Measurements from ENCODE around the gene GLP1R. TPM values are rescaled to one million over a fixed set of nuclear protein-coding genes. Genes with fewer than 3 reads are reported as not detected.

Gene GLP1R
- polyA plus RNA-seq, 1 donor (not counting 4 experiments of a cell fraction or from before 2014, with no cell fraction given) = not detected

GRCh38 chr6:39044181-39044580 is 4.4 kb upstream of the GLP1R start:
- dilution Hi-C loops (cut with MboI; ENCODE audit: extremely low pct_ligation_motif_present, low sequenced_read_pairs) = no loop called here
- Histone ChIP-seq H2AFZ (ENCODE audit: control insufficient read depth, low read length) (no peak overlapping the region), H3K4me2 (ENCODE audit: control insufficient read depth, extremely low read depth, insufficient read depth, low read depth, low read length) (no peak overlapping the region), H4K20me1 (ENCODE audit: control insufficient read depth, extremely low read depth, insufficient read depth, low read length) (no peaks in the 10 kb centered on the region), H3K27me3 (ENCODE audit: control insufficient read depth, extremely low read depth, insufficient read depth, low read length) (peaks cover 33% of the 10 kb centered on the region), H3K9me3 (ENCODE audit: control insufficient read depth, low read depth, low read length) (no peaks in the 10 kb centered on the region), H3K79me2 (ENCODE audit: control insufficient read depth, insufficient read depth, low read length) (no peaks in the 10 kb centered on the region), H3K9ac (ENCODE audit: control insufficient read depth, extremely low read depth, insufficient read depth, low read length) (no peak overlapping the region), H3K4me1 (ENCODE audit: control insufficient read depth, extremely low read depth, insufficient read depth, low read length) (no peaks in the 10 kb centered on the region), H3K9me1 (ENCODE audit: control insufficient read depth, extremely low read depth, insufficient read depth, low read length) (no peaks in the 10 kb centered on the region), H3K4me3 (ENCODE audit: control insufficient read depth in 2 of 3, extremely low read depth in 1 of 3, insufficient read depth in 2 of 3, low read depth in 1 of 3, low read length in 3 of 3) (no peak overlapping the region), H3K27ac (ENCODE audit: control insufficient read depth, insufficient read depth, low read length) (no peak overlapping the region), H3K36me3 (ENCODE audit: control insufficient read depth in 2 of 2, extremely low read depth in 1 of 2, insufficient read depth in 2 of 2, low read length in 2 of 2) (no peaks in the 10 kb centered on the region)
- DNase-seq (ENCODE audit: low read depth, low spot score) (no peak), FAIRE-seq (no peak)
- TF ChIP-seq, protein P1, sequence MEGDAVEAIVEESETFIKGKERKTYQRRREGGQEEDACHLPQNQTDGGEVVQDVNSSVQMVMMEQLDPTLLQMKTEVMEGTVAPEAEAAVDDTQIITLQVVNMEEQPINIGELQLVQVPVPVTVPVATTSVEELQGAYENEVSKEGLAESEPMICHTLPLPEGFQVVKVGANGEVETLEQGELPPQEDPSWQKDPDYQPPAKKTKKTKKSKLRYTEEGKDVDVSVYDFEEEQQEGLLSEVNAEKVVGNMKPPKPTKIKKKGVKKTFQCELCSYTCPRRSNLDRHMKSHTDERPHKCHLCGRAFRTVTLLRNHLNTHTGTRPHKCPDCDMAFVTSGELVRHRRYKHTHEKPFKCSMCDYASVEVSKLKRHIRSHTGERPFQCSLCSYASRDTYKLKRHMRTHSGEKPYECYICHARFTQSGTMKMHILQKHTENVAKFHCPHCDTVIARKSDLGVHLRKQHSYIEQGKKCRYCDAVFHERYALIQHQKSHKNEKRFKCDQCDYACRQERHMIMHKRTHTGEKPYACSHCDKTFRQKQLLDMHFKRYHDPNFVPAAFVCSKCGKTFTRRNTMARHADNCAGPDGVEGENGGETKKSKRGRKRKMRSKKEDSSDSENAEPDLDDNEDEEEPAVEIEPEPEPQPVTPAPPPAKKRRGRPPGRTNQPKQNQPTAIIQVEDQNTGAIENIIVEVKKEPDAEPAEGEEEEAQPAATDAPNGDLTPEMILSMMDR (optimal IDR thresholded peaks at IDR 0.05 in 1 of 3, IDR thresholded peaks at IDR 0.05 in 1 of 3, conservative IDR thresholded peaks at IDR 0.05 in 1 of 3; ENCODE audit: extremely low read depth in 1 of 3, insufficient read depth in 2 of 3, low read length in 3 of 3) = no peak
- TF ChIP-seq EZH2 (IDR thresholded peaks at IDR 0.05; ENCODE audit: low read length) = no peak

DNA sequence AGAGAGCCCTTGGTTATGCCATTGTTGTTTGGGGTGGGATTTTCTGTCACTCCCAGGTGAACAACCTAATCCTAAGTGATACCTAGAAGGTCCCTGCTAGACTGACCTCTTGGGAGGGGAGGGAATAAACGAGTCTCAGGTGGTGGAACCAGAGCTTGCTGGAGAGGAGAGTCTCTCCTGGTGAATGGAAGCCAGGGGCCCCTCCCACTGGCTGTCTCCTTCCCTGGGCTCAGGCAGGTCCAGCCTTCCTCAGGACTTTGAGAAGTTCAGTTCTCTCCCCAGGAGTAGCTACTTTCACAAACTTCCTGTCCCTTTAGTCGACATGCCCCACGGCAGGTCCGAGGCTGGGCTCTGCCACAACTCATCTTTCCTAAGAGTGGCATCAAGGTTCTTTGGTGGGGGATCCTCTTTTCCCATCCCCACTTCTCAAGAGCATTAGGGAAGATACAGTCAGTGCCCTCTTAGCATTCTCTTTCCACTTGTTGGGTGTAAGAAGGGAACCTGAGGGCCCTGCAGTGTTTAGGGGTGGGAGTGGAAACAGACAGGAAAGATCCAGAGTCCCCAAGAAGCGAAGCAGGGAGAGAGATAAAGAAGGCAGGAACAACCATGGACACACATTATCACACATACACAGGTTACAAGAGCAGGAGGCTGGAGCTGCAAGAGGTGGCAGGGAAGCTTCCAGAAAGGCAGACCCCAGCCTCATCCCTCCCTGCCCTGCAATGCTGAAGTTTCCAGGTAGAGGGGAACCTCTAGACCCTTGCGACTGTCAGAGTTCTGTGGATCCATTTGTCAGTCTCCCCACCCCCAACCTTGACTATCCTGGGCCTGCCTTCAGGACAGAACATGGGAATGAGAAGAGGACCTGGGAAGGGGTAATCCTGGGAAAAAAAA is 900 bp upstream of the GLP1R start:
- H3K36me3 ChIP-seq (ENCODE audit: control insufficient read depth in 2 of 2, extremely low read depth in 1 of 2, insufficient read depth in 2 of 2, low read length in 2 of 2) = no peaks in the 10 kb centered on the region
- DNase-seq (ENCODE audit: low read depth, low spot score) (no peak), FAIRE-seq (no peak)
- dilution Hi-C loops (cut with MboI; ENCODE audit: extremely low pct_ligation_motif_present, low sequenced_read_pairs) = no loop called here
- no peak overlapping the region for H3K4me3 ChIP-seq (ENCODE audit: control insufficient read depth in 2 of 3, extremely low read depth in 1 of 3, insufficient read depth in 2 of 3, low read depth in 1 of 3, low read length in 3 of 3)
- peaks cover 19% of the 10 kb centered on the region for H3K4me1 ChIP-seq (ENCODE audit: control insufficient read depth, extremely low read depth, insufficient read depth, low read length)
- no peak overlapping the region for H3K4me2 ChIP-seq (ENCODE audit: control insufficient read depth, extremely low read depth, insufficient read depth, low read depth, low read length)
- H4K20me1 ChIP-seq (ENCODE audit: control insufficient read depth, extremely low read depth, insufficient read depth, low read length) = no peaks in the 10 kb centered on the region
- no peaks in the 10 kb centered on the region for H3K9me1 ChIP-seq (ENCODE audit: control insufficient read depth, extremely low read depth, insufficient read depth, low read length)
- no peaks in the 10 kb centered on the region for H3K9me3 ChIP-seq (ENCODE audit: control insufficient read depth, low read depth, low read length)
- H3K27me3 ChIP-seq (ENCODE audit: control insufficient read depth, extremely low read depth, insufficient read depth, low read length) = peaks cover 35% of the 10 kb centered on the region
- no peak overlapping the region for H2AFZ ChIP-seq (ENCODE audit: control insufficient read depth, low read length)
- no peak overlapping the region for H3K27ac ChIP-seq (ENCODE audit: control insufficient read depth, insufficient read depth, low read length)
- no peak for TF ChIP-seq EZH2 (IDR thresholded peaks at IDR 0.05; ENCODE audit: low read length)
- TF ChIP-seq, protein P1 (optimal IDR thresholded peaks at IDR 0.05 in 1 of 3, IDR thresholded peaks at IDR 0.05 in 1 of 3, conservative IDR thresholded peaks at IDR 0.05 in 1 of 3; ENCODE audit: extremely low read depth in 1 of 3, insufficient read depth in 2 of 3, low read length in 3 of 3) = no peak
- no peaks in the 10 kb centered on the region for H3K79me2 ChIP-seq (ENCODE audit: control insufficient read depth, insufficient read depth, low read length)
- H3K9ac ChIP-seq (ENCODE audit: control insufficient read depth, extremely low read depth, insufficient read depth, low read length) = no peak overlapping the region

Measured in keratinocyte (primary cell).